OCI-LY7 (cell line): ENCODE measurements around the gene PRSS3. TPM values are rescaled to one million over a fixed set of nuclear protein-coding genes. Genes with fewer than 3 reads are reported as not detected.
"Not testable (repeated sequence)": the region's sequence is repeated elsewhere in the genome, so short reads cannot be mapped to it uniquely, and the experiment has no call there.

Experiments used
- BruUV-seq: library from RNA; stranded (reverse); fragments of 400-500 nt; replicated peaks from 2 replicates; lab custom pipeline; 2021; lab: Mats Ljungman, UMichigan
- CTCF ChIA-PET: fragments of 300-600 bp; sonication (Branson Sonifier 250); formaldehyde crosslinking; loops from one replicate; lab custom pipeline; 2022; ENCODE audit warnings: antibody characterized with exemption; ENCODE audit not compliant: unreplicated experiment; lab: Charles Lee
- POLR2A ChIA-PET: fragments of 300-600 bp; sonication (Branson Sonifier 250); formaldehyde crosslinking; loops from one replicate; lab custom pipeline; 2022; ENCODE audit warnings: antibody characterized with exemption; lab: Charles Lee
- DNase-seq: peaks from one replicate; pipeline ENCODE4 v3.0.0-alpha.2; 2015; ENCODE audit warnings: low spot score
- H2AFZ ChIP-seq: fragments of 200-600 bp; sonication (generic), shearing (Covaris generic); 2 replicates; pipeline ENCODE4 v1.6.1; 2014; ENCODE audit warnings: mild to moderate bottlenecking, antibody characterized with exemption, low read length, moderate library complexity
- H3K27ac ChIP-seq: fragments of 200-600 bp; sonication (generic); 2 replicates; pipeline ENCODE4 v1.5.1; 2014; ENCODE audit warnings: mixed run types, low read depth, mild to moderate bottlenecking, moderate library complexity, low read length, inconsistent platforms; ENCODE audit not compliant: poor library complexity, severe bottlenecking
- H3K36me3 ChIP-seq: fragments of 200-600 bp; sonication (generic); 2 replicates; pipeline ENCODE4 v1.6.1; 2014; ENCODE audit warnings: mild to moderate bottlenecking, antibody characterized with exemption, low read length, moderate library complexity, mixed read lengths; ENCODE audit not compliant: insufficient read depth
- H3K4me1 ChIP-seq: fragments of 200-600 bp; sonication (generic); 2 replicates; pipeline ENCODE4 v1.5.1; 2014; ENCODE audit warnings: mild to moderate bottlenecking, low read length; ENCODE audit not compliant: insufficient read depth, poor library complexity, severe bottlenecking
- H3K4me2 ChIP-seq: fragments of 200-600 bp; sonication (generic); 2 replicates; pipeline ENCODE4 v1.6.1; 2014; ENCODE audit warnings: mild to moderate bottlenecking, low read length
- H3K4me3 ChIP-seq: fragments of 200-600 bp; sonication (generic); 2 replicates; pipeline ENCODE4 v1.5.1; 2014; ENCODE audit warnings: mild to moderate bottlenecking, low read depth, low read length; ENCODE audit not compliant: poor library complexity, severe bottlenecking
- H3K79me2 ChIP-seq: fragments of 200-600 bp; sonication (generic); 2 replicates; pipeline ENCODE4 v1.6.1; 2016; ENCODE audit warnings: low read depth, mild to moderate bottlenecking, low read length, moderate library complexity, mixed read lengths; ENCODE audit not compliant: insufficient read depth
- H3K9me2 ChIP-seq: fragments of 200-600 bp; sonication (generic); 2 replicates; pipeline ENCODE4 v1.6.1; 2016; ENCODE audit warnings: mild to moderate bottlenecking, low read length, mixed read lengths; ENCODE audit not compliant: insufficient read depth
- H3K9me3 ChIP-seq: fragments of 200-600 bp; sonication (generic); 2 replicates; pipeline ENCODE4 v1.6.1; 2014; ENCODE audit warnings: mild to moderate bottlenecking, mixed run types, low read length, mixed read lengths
- H4K20me1 ChIP-seq: fragments of 200-600 bp; sonication (generic); 2 replicates; pipeline ENCODE4 v1.6.1; 2014; ENCODE audit warnings: mild to moderate bottlenecking, antibody characterized with exemption, low read length, moderate library complexity, mixed read lengths; ENCODE audit not compliant: insufficient read depth
- CTCF ChIP-seq: fragments of 200-600 bp; sonication (generic); conservative IDR thresholded peaks from 2 replicates; pipeline ENCODE4 v1.5.1; 2014; ENCODE audit warnings: mild to moderate bottlenecking, antibody characterized with exemption, low read length, moderate library complexity, mixed read lengths
- EZH2phosphoT487 ChIP-seq: fragments of 200-600 bp; sonication (generic); IDR thresholded peaks from 2 replicates; pipeline ENCODE4 v1.6.1; 2018; ENCODE audit warnings: low read depth, borderline replicate concordance, mild to moderate bottlenecking, mixed run types, antibody characterized with exemption, low read length, moderate library complexity, mixed read lengths
- intact Hi-C: fragments of 100-400 bp; cut with micrococcal nuclease; formaldehyde crosslinking; loops from one replicate; pipeline ENCODE4 v1.10.0; 2022; ENCODE audit not compliant: unreplicated experiment
- total RNA-seq, 2 experiments: library from RNA; depleted of rRNA in 1 of 2; stranded (reverse); fragments of >200 nt in 1 of 2; shearing (Covaris generic) in 1 of 2; gene quantifications; 2 replicates each; pipeline ENCODE4 v1.2.3, GENCODE V29; 2014 to 2022

The PRSS3 gene
- total RNA-seq, 2 experiments from 2014 or later, result not detected

DNA sequence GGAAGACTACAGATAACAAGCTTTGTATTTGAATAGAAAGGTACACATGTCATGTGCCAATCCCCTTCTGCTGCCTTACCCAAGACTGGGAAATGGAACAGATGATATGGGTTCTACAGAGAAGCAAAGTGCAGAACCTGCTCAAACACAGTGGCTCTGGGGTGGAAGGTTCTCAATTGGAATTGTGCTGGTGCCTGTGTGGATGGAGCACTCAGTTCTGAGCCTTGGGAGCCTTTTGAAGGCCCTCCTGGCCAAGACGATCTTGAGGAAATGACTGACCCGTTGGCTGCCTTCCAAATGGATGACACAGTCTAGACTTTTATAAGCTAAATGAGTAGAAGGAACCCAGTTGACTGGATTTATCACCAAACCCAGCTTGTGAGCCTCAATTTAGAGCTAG, 4.2 kb upstream of the PRSS3 start:
- CTCF ChIA-PET, result no interaction called here
- Histone ChIP-seq H3K9me3 (no peaks in the 10 kb centered on the region), H3K79me2 (no peaks in the 10 kb centered on the region), H3K9me2 (no peaks in the 10 kb centered on the region), H3K4me2 (no peak overlapping the region), H3K4me1 (no peaks in the 10 kb centered on the region), H3K36me3 (no peaks in the 10 kb centered on the region), H3K27ac (no peak overlapping the region), H4K20me1 (no peaks in the 10 kb centered on the region), H2AFZ (no peak overlapping the region), H3K4me3 (no peak overlapping the region)
- POLR2A ChIA-PET, result no interaction called here
- TF ChIP-seq EZH2phosphoT487 (no peak), CTCF (no peak)
- no peak for DNase-seq
- intact Hi-C loops, result no loop called here
- no TSS peak for BruUV-seq

GRCh38 chr9:33793496-33793895, 1.9 kb upstream of the PRSS3 start:
- CTCF ChIA-PET, H3K36me3 ChIP-seq, H2AFZ ChIP-seq, BruUV-seq, H3K27ac ChIP-seq, H3K4me3 ChIP-seq, DNase-seq, H3K9me2 ChIP-seq, H3K4me2 ChIP-seq, POLR2A ChIA-PET, H3K79me2 ChIP-seq, H4K20me1 ChIP-seq, intact Hi-C loops, H3K9me3 ChIP-seq, H3K4me1 ChIP-seq: not testable (repeated sequence)

- Histone ChIP-seq H4K20me1 (no peaks in the 10 kb centered on the region), H3K4me3 (no peak overlapping the region), H2AFZ (no peak overlapping the region), H3K36me3 (no peaks in the 10 kb centered on the region), H3K4me2 (no peak overlapping the region), H3K27ac (no peak overlapping the region), H3K9me3 (no peaks in the 10 kb centered on the region), H3K79me2 (no peaks in the 10 kb centered on the region), H3K4me1 (no peaks in the 10 kb centered on the region), H3K9me2 (no peaks in the 10 kb centered on the region)
- TF ChIP-seq EZH2phosphoT487, result no peak
- no peak for TF ChIP-seq CTCF
- intact Hi-C loops, result no loop called here
- POLR2A ChIA-PET, result interaction anchor here (0.6 kb wide), 1 partner anchor 19 kb away, joined by 5 read pairs; no protein-coding TSS in a partner anchor
- CTCF ChIA-PET, result no interaction called here
- no TSS peak for BruUV-seq
- no peak for DNase-seq
Measured at GRCh38 chr9:33794560-33794959, 801 bp upstream of the PRSS3 start.
